ENCODE measurements around the gene CDK1.
"Not testable (repeated sequence)": the region's sequence is repeated elsewhere in the genome, so short reads cannot be mapped to it uniquely, and the experiment has no call there.

The CDK1 gene

DNA sequence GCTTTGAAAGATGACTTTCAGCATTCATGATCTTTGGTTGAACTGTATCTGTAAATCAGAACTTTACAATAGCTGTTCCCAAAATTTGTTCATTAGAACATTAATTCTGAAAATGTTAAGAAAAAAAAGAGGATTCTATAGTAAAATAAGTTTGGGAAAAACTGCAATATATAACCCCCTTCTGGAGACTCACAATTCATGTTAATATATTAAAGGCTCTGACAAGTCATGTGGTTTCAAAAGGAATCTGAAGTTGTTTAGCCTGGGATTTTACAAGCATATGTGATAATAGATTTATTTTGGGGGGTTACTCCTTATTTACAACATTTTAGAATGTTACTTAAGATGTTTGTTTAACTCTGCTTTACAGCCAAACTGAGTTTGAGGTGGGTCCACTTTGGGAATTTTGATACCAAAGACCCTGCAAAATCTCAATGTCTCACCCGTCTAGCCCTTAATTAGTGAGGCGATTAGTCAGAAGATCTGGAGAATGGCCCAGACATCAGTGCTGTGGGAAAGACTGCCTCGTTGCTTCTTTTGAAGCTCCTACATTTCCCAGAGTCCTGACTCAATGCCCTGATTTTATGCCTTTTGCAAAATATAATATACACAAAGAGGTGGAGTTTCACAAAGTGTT, 40.0 kb downstream of the CDK1 start:
- DNase-seq: no peak

DNA sequence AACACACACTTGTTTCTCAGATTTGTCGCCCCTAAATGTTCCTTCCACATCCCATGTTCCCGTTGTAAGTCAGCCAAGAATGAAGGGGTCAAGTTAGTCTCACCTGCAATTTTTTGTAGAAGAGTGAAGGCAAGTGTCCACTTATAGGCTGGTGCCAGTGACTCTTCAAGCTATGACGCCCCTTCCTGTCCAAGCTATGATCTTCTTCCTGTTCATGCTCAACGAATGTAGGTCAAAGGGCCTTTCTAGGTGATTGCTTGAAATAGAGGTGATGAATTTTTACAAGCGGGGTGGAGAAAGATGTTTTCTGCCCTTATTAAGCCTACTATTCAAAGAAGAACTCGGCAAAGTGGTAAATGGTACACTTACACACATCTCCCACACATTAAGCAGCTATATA, 41.0 kb downstream of the CDK1 start:
- no peak for DNase-seq

DNA sequence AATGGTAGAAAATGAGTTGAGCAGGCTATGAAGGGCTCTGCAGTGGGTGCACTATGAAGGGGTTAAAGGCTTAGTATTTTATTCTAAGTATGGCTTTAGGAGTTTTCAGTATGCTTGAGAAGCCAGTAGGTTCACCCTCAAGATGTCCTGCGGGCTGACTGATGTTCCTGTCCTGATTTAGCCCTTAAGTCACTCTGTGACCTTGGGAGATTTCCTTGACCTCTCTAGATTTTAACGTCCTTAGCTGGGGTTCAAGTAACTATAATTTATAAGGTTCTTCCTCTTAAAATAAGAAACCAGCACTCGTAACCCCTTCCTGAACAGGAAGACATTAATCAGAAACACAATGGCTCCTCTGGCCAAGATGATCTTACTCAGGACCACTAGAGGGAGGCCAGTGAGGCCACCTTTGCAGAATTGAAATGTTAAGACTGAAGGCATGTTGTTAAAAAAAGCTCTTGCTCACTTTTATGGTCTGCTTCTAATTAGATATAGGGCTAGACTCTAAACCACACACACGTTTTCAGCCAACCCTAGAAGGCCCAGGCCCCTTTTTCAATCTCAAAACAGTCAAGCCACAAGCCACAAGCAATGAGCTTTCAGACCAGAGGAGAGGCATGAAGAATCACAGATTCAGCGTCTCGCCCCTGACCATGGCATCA, 41.9 kb downstream of the CDK1 start:
- peak; percentile 83 for DNase-seq

DNA sequence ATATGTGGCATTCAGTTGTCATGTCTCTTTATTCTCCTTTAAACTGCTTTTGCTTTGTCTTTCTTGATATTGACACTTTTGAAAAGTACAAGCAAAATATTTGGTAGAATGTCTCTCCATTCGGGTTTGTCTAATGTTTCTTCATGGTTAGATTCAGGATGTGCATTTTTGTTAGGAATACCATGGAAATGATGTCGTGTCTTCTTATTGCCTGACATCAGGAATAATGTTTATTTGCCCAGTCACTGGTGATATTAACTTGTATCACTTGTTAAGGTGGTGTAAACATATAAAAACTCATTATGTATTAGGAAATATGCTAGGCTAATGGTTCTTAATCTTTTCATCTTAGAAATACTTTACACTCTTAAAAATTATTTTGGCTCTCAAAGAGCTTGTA, 43.4 kb downstream of the CDK1 start:
- no peak for DNase-seq

DNA sequence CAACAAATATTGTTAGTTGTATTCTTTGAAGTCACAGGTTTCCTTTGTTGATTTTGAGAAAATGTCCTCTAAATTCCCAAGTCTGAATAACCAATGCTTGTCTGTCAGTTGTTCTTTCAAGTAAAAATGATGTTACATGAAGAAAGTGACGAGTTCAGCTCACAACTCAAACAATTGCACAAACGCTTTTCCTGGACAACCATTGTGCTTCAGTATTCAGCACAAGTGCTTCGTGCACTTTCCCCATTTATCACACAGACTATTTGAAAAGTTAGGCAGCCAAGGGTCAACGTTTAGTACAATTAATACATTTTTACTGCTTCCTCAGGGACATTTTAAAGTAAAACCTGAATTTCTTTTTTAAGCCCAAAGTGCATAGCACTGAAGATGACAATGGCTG, 44.5 kb downstream of the CDK1 start:
- DNase-seq: no peak

DNA sequence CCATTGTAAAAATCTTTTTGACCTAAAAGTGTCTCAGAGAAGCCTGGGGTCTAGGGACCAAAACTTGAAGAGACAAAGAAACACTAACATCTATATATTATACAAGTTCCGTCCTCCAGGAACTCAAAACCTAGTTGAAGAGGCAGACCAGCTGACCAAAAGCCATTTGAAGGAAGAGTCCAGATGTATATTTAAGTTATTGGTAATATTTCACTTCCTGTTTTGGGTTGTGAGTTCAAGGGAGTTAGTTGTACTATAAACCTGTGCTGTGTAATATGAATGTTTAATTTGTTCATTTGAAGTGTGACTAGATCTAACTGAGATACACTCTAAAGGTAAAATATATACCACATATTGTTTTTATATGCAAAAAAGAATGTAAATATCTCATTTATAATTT, 45.0 kb downstream of the CDK1 start:
- DNase-seq: no peak

DNA sequence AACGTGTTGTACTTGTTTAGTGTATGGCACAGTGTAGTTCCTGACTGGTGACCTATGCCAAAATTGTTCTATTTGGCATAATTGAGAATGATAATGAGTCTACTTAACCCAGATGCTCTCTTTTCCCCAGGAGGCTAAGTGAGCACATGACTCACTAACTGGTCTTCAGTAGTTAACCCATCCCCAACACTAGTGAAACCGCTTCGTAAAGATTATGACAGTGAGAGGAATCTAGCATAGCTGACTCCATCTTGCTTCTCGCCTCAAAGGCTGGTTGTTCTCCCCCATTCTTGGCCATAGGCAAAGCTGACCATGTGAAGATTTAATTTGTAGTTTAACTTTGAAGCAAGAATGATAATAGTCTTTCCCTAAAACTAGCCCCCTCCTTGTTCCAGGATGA, 47.2 kb downstream of the CDK1 start:
- DNase-seq: no peak

DNA sequence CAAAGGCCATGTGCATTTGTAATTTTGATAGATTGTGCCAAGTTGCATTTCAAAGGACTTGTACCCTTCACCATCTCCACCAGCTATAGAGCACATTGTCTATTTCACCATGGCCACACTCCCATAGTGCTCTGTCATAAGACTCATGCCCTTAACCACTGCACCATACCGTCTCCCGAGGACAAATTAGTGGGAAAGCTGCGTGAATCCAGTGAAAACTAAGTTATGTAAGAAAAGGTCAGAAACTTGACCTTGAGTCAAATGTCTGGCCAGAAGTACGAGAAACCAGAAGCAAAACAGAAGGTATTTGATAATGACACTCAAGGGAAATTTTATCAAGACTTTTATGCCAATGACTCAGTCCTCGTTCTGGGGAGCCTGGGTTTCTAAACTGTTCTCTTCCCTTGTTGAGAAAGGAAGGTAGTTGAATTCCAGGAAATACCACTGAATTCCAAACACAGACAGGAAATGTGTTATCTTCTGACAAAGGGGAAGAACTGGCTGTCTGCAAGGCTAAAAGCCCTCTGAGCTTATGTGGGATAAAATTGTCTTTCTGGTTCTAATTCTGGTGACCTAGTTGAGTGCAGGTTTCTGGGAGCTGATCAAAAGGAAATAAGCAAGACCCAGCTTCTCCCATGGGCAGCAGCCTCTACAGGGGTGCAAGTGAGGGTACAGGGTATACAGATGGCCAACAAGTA, 49.7 kb downstream of the CDK1 start:
- peak; percentile 72 for DNase-seq

DNA sequence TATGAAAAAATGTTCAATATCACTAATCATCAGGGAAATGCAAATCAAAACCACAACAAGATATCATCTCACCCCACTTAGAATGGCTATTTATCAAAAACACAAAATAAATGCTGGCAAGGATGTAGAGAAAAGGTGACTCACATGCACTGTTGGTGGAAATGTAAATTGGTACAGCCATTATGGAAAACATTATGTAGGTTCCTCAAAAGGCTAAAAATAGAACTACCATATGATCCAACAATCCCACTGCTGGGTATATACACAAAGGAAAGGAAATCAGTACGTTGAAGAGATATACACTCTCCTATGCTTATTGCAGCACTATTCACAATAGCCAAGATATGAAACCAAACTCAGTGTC, 50.2 kb downstream of the CDK1 start:
- DNase-seq: no peak

DNA sequence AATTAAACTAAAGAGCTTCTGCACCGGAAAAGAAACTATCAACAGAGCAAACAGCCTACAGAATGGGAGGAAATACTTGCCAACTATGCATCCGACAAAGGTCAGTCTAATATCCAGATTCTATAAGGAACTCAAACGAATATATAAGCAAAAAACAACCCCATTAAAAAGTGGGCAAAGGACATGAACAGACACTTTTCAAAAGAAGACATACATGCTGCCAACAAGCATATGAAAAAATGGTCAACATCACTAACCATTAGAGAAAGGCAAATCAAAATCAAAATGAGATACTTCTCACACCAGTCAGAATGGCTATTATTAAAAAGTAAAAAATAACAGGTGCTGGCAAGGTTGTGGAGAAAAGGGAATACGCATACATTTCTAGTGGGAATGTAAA, 53.9 kb downstream of the CDK1 start:
- not testable (repeated sequence) for DNase-seq

DNA sequence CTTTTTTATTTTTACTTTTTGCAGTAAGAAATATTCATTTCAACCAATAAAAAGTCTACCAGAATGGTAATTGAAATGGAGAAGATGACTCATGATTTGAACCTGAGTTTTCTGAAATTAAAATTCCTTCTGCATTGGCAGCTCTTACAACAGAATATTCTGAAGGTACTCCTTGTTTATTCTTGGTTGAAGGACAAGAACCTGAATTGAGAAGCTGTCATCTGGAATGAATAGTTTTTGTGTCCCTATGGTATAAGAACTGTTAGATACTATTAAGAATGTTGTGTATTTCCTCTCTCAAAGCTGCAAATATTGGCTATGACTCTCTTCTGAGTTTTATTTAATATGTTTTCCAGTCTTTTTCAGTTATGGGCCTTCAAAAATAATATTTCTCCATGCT, 56.1 kb downstream of the CDK1 start:
- DNase-seq: no peak

DNA sequence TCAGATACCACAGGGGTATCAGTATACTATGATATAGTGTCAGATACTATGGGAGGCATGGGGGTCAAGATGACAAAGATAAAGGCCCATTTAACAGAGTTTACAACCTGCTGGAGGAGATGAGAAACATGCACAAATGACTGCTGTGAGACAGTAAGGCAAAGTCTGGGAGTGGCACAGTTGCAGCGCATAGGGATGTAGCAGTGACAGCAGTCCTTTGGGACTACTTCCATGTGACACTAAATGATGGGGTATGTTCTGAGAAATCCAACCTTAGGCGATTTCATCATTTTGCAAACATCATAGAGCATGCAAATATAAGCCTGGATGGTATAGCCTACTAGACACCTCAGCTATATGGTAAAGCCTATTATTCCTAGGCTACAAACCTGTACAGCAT, 56.8 kb downstream of the CDK1 start:
- DNase-seq: no peak

DNA sequence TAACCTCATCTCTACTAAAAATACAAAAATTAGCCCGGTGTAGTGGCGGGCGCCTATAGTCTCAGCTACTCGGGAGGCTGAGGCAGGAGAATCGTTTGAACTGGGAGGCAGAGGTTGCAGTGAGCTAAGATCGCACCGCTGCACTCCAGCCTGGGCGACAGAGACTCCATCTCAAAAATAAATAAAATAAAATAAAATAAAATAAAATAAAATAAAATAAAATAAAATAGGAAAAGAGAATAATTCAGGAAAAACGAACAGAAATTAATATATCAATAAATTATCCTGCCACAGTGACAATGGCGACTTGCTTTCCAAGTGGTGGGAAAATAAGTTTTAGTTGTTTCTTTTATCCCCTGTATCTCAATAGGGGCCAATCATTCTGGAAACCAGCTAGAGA, 62.9 kb downstream of the CDK1 start:
- DNase-seq: not testable (repeated sequence)

DNA sequence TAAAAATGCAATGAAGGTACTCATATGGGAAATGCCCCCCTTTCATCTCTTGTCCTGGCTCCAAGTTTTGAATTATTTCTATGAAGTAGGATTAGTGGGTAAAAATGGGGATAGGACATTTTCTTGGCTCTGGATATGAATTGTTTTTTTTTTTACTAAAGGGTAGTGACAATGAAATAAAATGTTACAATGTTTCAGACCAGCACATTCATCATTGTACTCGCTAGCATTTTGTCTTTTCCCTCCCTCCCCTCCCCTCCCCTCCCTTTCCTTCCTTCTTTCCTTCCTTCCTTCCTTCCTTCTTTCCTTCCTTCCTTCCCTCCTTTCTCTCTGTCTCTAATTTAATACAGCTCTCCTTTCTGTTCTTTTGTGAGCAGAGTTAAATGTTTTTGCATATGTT, 64.4 kb downstream of the CDK1 start:
- no peak for DNase-seq
